IMR-90 (cell line): ENCODE results near the gene PBOV1. TPM values are rescaled to one million over a fixed set of nuclear protein-coding genes. Genes with fewer than 3 reads are reported as not detected.

Experiments
- ATAC-seq: fragments of 200-7000 bp; cut with Tn5 transposase; 2 replicates; pipeline ENCODE4 v1.9.1; 2020; ENCODE audit warnings: low read depth, mild to moderate bottlenecking, moderate library complexity
- BruUV-seq: library from RNA; stranded (reverse); fragments of 400-500 nt; replicated peaks from 2 replicates; lab custom pipeline; 2021; lab: Mats Ljungman, UMichigan
- CTCF ChIA-PET: fragments of 300-600 bp; formaldehyde crosslinking; extraction: SDS; loops from one replicate; lab custom pipeline; 2021; ENCODE audit warnings: antibody characterized with exemption; lab: Yijun Ruan, JAX
- POLR2A ChIA-PET: fragments of 300-600 bp; sonication (Branson Sonifier 250); formaldehyde crosslinking; loops from one replicate; lab custom pipeline; 2022; ENCODE audit warnings: antibody characterized with exemption; ENCODE audit not compliant: unreplicated experiment; lab: Charles Lee
- DNase-seq: peaks from one replicate; pipeline ENCODE4 v3.0.0; 2013
- H2AFZ ChIP-seq: replicated peaks from 2 replicates; pipeline ENCODE3; 2013; ENCODE audit warnings: low read length, mild to moderate bottlenecking; ENCODE audit not compliant: poor library complexity
- H2AK5ac ChIP-seq: 2 replicates; pipeline ENCODE4 v1.6.1; 2013; ENCODE audit warnings: low read depth, low read length, inconsistent platforms
- H2AK9ac ChIP-seq: replicated peaks from 2 replicates; pipeline ENCODE3; 2013; ENCODE audit warnings: mild to moderate bottlenecking, low read depth, low read length, moderate library complexity; ENCODE audit not compliant: poor library complexity
- H2BK120ac ChIP-seq: 2 replicates; pipeline ENCODE4 v1.6.1; 2013; ENCODE audit warnings: low read depth, low read length, inconsistent platforms
- H2BK15ac ChIP-seq: 3 replicates; pipeline ENCODE4 v1.6.1; 2013; ENCODE audit warnings: low read depth, low read length, inconsistent platforms
- H2BK20ac ChIP-seq: 2 replicates; pipeline ENCODE4 v1.6.1; 2013; ENCODE audit warnings: low read depth, mild to moderate bottlenecking, inconsistent platforms, low read length, moderate library complexity
- H2BK5ac ChIP-seq: 2 replicates; pipeline ENCODE4 v1.6.1; 2013; ENCODE audit warnings: mild to moderate bottlenecking, low read depth, low read length, inconsistent platforms; ENCODE audit not compliant: poor library complexity, severe bottlenecking
- H3K14ac ChIP-seq: replicated peaks from 2 replicates; pipeline ENCODE4 v1.6.1; 2013; ENCODE audit warnings: low read depth, low read length, inconsistent platforms
- H3K18ac ChIP-seq: 2 replicates; pipeline ENCODE4 v1.6.1; 2013; ENCODE audit warnings: low read depth, low read length, control low read depth
- H3K23ac ChIP-seq: 2 replicates; pipeline ENCODE4 v1.6.1; 2013; ENCODE audit warnings: low read depth, low read length, inconsistent platforms
- H3K27ac ChIP-seq: 2 replicates; pipeline ENCODE4 v1.5.1; 2013; ENCODE audit warnings: mild to moderate bottlenecking, control low read depth, low read length; ENCODE audit not compliant: insufficient read depth
- H3K27me3 ChIP-seq: 2 replicates; pipeline ENCODE4 v1.6.1; 2013; ENCODE audit warnings: low read length; ENCODE audit not compliant: control insufficient read depth, insufficient read depth
- H3K36me3 ChIP-seq: 2 replicates; pipeline ENCODE4 v1.6.1; 2013; ENCODE audit warnings: low read length, mixed read lengths; ENCODE audit not compliant: control insufficient read depth, insufficient read depth
- H3K4ac ChIP-seq: 2 replicates; pipeline ENCODE4 v1.6.1; 2013; ENCODE audit warnings: low read depth, low read length, inconsistent platforms
- H3K4me1 ChIP-seq: 2 replicates; pipeline ENCODE4 v1.6.1; 2013; ENCODE audit warnings: low read length, mixed read lengths; ENCODE audit not compliant: control insufficient read depth, insufficient read depth
- H3K4me2 ChIP-seq: 2 replicates; pipeline ENCODE4 v1.6.1; 2013; ENCODE audit warnings: low read depth, mild to moderate bottlenecking, control low read depth, low read length, moderate library complexity
- H3K4me3 ChIP-seq: 2 replicates; pipeline ENCODE4 v1.5.1; 2013; ENCODE audit warnings: low read depth, mild to moderate bottlenecking, control low read depth, low read length, moderate library complexity; ENCODE audit not compliant: insufficient read depth
- H3K56ac ChIP-seq: 2 replicates; pipeline ENCODE4 v1.6.1; 2013; ENCODE audit warnings: low read length, inconsistent platforms; ENCODE audit not compliant: insufficient read depth; ENCODE audit errors: extremely low read depth
- H3K79me1 ChIP-seq, 2 experiments: 2 replicates each; pipeline ENCODE4 v1.6.1; 2013; ENCODE audit warnings: low read length in 2 of 2, inconsistent platforms in 1 of 2, low read depth in 1 of 2
- H3K9ac ChIP-seq: 2 replicates; pipeline ENCODE4 v1.6.1; 2013; ENCODE audit warnings: low read depth, low read length, control low read depth
- H3K9me1 ChIP-seq: 2 replicates; pipeline ENCODE4 v1.6.1; 2013; ENCODE audit warnings: low read length, inconsistent platforms; ENCODE audit not compliant: insufficient read depth
- H3K9me3 ChIP-seq: 2 replicates; pipeline ENCODE4 v1.6.1; 2013; ENCODE audit warnings: low read length; ENCODE audit not compliant: control insufficient read depth, insufficient read depth
- H4K20me1 ChIP-seq: 2 replicates; pipeline ENCODE4 v1.6.1; 2013; ENCODE audit warnings: low read length, inconsistent platforms; ENCODE audit not compliant: insufficient read depth
- H4K5ac ChIP-seq: 2 replicates; pipeline ENCODE4 v1.6.1; 2013; ENCODE audit warnings: mild to moderate bottlenecking, low read depth, low read length, control low read depth
- H4K8ac ChIP-seq, 2 experiments: 2 replicates each; pipeline ENCODE4 v1.6.1; 2013; ENCODE audit warnings: low read depth in 2 of 2, low read length in 2 of 2, control low read depth in 1 of 2, inconsistent platforms in 1 of 2
- H4K91ac ChIP-seq: 2 replicates; pipeline ENCODE4 v1.6.1; 2013; ENCODE audit warnings: low read depth, low read length, inconsistent platforms; ENCODE audit not compliant: insufficient read depth
- CHD1 ChIP-seq: IDR thresholded peaks from 2 replicates; pipeline ENCODE4 v1.6.1; 2012; ENCODE audit warnings: low read depth, low read length, improper control_type of control experiment
- CTCF ChIP-seq: conservative IDR thresholded peaks from 2 replicates; pipeline ENCODE4 v1.5.1; 2012; ENCODE audit warnings: mild to moderate bottlenecking, low read depth, low read length, improper control_type of control experiment
- FOS ChIP-seq: fragments of 150-350 bp; IDR thresholded peaks from 2 replicates; pipeline ENCODE4 v1.6.1; 2016; ENCODE audit warnings: low read depth, low read length
- POLR2A ChIP-seq: IDR thresholded peaks from 2 replicates; pipeline ENCODE4 v1.6.1; 2012; ENCODE audit warnings: mild to moderate bottlenecking, low read depth, low read length
- RAD21 ChIP-seq: IDR thresholded peaks from 2 replicates; pipeline ENCODE4 v1.6.1; 2012; ENCODE audit warnings: low read length, improper control_type of control experiment
- SMC3 ChIP-seq: fragments of 150-350 bp; IDR thresholded peaks from 2 replicates; pipeline ENCODE4 v1.6.1; 2016; ENCODE audit warnings: low read depth, mild to moderate bottlenecking, antibody characterized with exemption, low read length, moderate library complexity
- USF2 ChIP-seq: fragments of 150-350 bp; IDR thresholded peaks from 2 replicates; pipeline ENCODE4 v1.6.1; 2017; ENCODE audit warnings: mild to moderate bottlenecking, antibody characterized with exemption, low read length, low read depth
- WGBS, 2 experiments: methylation state at CpG; one replicate each; pipeline versions ENCODE4 v1.1.5 to v1.1.7; 2013; ENCODE audit warnings: missing lambda C conversion rate in 2 of 2; ENCODE audit not compliant: insufficient read length in 1 of 2; ENCODE audit errors: extremely low coverage in 2 of 2; 5-methylcytosine and 5-hydroxymethylcytosine counted together
- dilution Hi-C: fragments of 300-500 bp; cut with HindIII; formaldehyde crosslinking; loops from one replicate; pipeline ENCODE4 v1.14.3; 2018; ENCODE audit warnings: low sequenced_read_pairs; ENCODE audit not compliant: unreplicated experiment
- in situ Hi-C: fragments of 300-500 bp; cut with MboI; formaldehyde crosslinking; loops from 3 replicates; pipeline ENCODE4 v1.14.3; 2019; ENCODE audit warnings: low sequenced_read_pairs, inconsistent platforms, mixed read lengths
- intact Hi-C: fragments of 100-400 bp; cut with micrococcal nuclease; formaldehyde crosslinking; loops from 2 replicates; pipeline ENCODE4 v1.10.0; 2022
- polyA plus RNA-seq, 3 experiments: library from polyadenylated mRNA; depleted of rRNA; stranded (reverse); fragments of >200 nt; gene quantifications; 2 replicates each; pipeline ENCODE4 v1.2.3, GENCODE V29; 2012; ENCODE audit warnings: low replicate concordance in 1 of 3
- total RNA-seq: library from RNA; depleted of rRNA; stranded (reverse); fragments of >200 nt; gene quantifications from 2 replicates; pipeline ENCODE4 v1.2.3, GENCODE V29; 2012

The PBOV1 gene
- total and polyA plus RNA-seq, 2 of the 4 experiments (the other 2 are of a cell fraction), result not detected

- H2AFZ ChIP-seq, result no peak overlapping the region
- no peaks in the 10 kb centered on the region for H3K9me1 ChIP-seq
- no peak overlapping the region for H2BK15ac ChIP-seq
- in situ Hi-C loops, result no loop called here
- H4K20me1 ChIP-seq, result no peaks in the 10 kb centered on the region
- H3K79me1 ChIP-seq, result no peaks in the 10 kb centered on the region
- H4K8ac ChIP-seq, result no peak overlapping the region
- no peak overlapping the region for H3K4me3 ChIP-seq
- no peak overlapping the region for H2AK9ac ChIP-seq
- H3K4me2 ChIP-seq, result no peak overlapping the region
- H3K18ac ChIP-seq, result no peak overlapping the region
- no peak overlapping the region for H3K14ac ChIP-seq
- no peaks in the 10 kb centered on the region for H3K9me3 ChIP-seq
- TF ChIP-seq SMC3 (no peak), POLR2A (no peak), USF2 (no peak), FOS (no peak), CHD1 (no peak), RAD21 (no peak), CTCF (no peak)
- ChIA-PET POLR2A (no interaction called here), CTCF (no interaction called here)
- no peak overlapping the region for H2BK120ac ChIP-seq
- H3K4me1 ChIP-seq, result no peaks in the 10 kb centered on the region
- dilution Hi-C loops, result no loop called here
- H2BK20ac ChIP-seq, result no peak overlapping the region
- no peak overlapping the region for H3K56ac ChIP-seq
- H3K36me3 ChIP-seq, result no peaks in the 10 kb centered on the region
- H3K27me3 ChIP-seq, result peaks cover 2% of the 10 kb centered on the region
- BruUV-seq, result no TSS peak
- H3K23ac ChIP-seq, result no peak overlapping the region
- no peak overlapping the region for H3K4ac ChIP-seq
- H2AK5ac ChIP-seq, result no peak overlapping the region
- H3K27ac ChIP-seq, result no peak overlapping the region
- DNase-seq, result no peak
- no peak overlapping the region for H4K91ac ChIP-seq
- intact Hi-C loops, result no loop called here
- H4K5ac ChIP-seq, result no peak overlapping the region
- 22% methylated on average over 4 of the region's 6 CpGs; no CpG with 5 or more reads in 1 of the 2 experiments for WGBS, 2 experiments
- no peak overlapping the region for H3K9ac ChIP-seq
- H2BK5ac ChIP-seq, result no peak overlapping the region
- ATAC-seq, result no peak
These were observed 19.7 kb downstream of the PBOV1 start for GRCh38 chr6:138198430-138199091.
